Adrenal gland (tissue), 12 donors: Measurements from ENCODE around the gene SMIM1. TPM values are rescaled to one million over a fixed set of nuclear protein-coding genes. Genes with fewer than 3 reads are reported as not detected.

Experiments
- DNase-seq, 7 donors: peaks; one replicate each; pipeline ENCODE4 v3.0.0-alpha.2; 2019 to 2020
- H3K27ac ChIP-seq, 5 donors: fragments of 200-600 bp; sonication (generic) in 4 of 5; 1 replicate in 3 of 5; 2 replicates in 2 of 5; pipeline versions ENCODE4 v1.5.1 to v1.8.0; 2016 to 2020; ENCODE audit warnings: mild to moderate bottlenecking in 1 of 5
- H3K27me3 ChIP-seq: fragments of 200-600 bp; 2 replicates; pipeline ENCODE4 v1.8.0; 2021
- H3K36me3 ChIP-seq, 2 donors: fragments of 200-600 bp; replicated peaks in 1 of 2; 1 replicate in 1 of 2; 2 replicates in 1 of 2; pipeline versions ENCODE4 v1.5.1 to v1.8.0; 2018 to 2022
- H3K4me1 ChIP-seq, 2 donors: fragments of 200-600 bp; replicated peaks in 1 of 2; 1 replicate in 1 of 2; 2 replicates in 1 of 2; pipeline versions ENCODE4 v1.5.1 to v1.8.0; 2018 to 2021
- H3K4me3 ChIP-seq, 4 donors: fragments of 200-600 bp; sonication (generic) in 3 of 4; one replicate each; pipeline ENCODE4 v1.5.1; 2016 to 2018
- H3K9me3 ChIP-seq, 3 donors: fragments of 200-600 bp; sonication (generic) in 1 of 3; replicated peaks in 1 of 3; 1 replicate in 2 of 3; 2 replicates in 1 of 3; pipeline versions ENCODE4 v1.5.1 to v1.8.0; 2016 to 2021
- CTCF ChIP-seq, 6 experiments: fragments of 450-650 bp in 4 of 6; fragments of 200-600 bp in 2 of 6; sonication (generic) in 1 of 6; IDR thresholded peaks; 1 replicate in 5 of 6; 2 replicates in 1 of 6; pipeline versions ENCODE4 v1.5.1 to v1.8.0; 2016 to 2021; ENCODE audit warnings: antibody characterized with exemption in 6 of 6, mild to moderate bottlenecking in 2 of 6, moderate library complexity in 1 of 6
- POLR2A ChIP-seq, 2 donors: fragments of 450-650 bp; IDR thresholded peaks; one replicate each; pipeline ENCODE4 v1.6.1; 2017; ENCODE audit warnings: antibody characterized with exemption in 2 of 2, mild to moderate bottlenecking in 2 of 2, moderate library complexity in 1 of 2
- WGBS, 4 donors: extraction: QIAGEN DNeasy Blood & Tissue Kit in 2 of 4; methylation state at CpG; one replicate each; pipeline versions ENCODE4 v1.1.5 to v1.1.7; 2013 to 2017; 5-methylcytosine and 5-hydroxymethylcytosine counted together
- intact Hi-C, 2 donors: fragments of 100-400 bp; cut with DNase I; formaldehyde crosslinking; loops; one replicate each; pipeline versions ENCODE4 v1.14.1 to v1.15.0; 2022 to 2023
- polyA plus RNA-seq, 3 donors: library from polyadenylated mRNA; stranded (reverse); fragments of 200-250 nt in 2 of 3; fragments of 350-450 nt in 1 of 3; fragmentation: Illumina TruSeq in 1 of 3; extraction: RNeasy Lipid Tissue Mini Kit (QIAGEN cat#74804) in 1 of 3; gene quantifications; one replicate each; pipeline ENCODE4 v1.2.3, GENCODE V29; 2013 to 2014
- total RNA-seq, 9 donors: library from RNA; depleted of rRNA in 4 of 9; stranded (reverse); fragments of >200 nt in 4 of 9; fragments of 120-200 nt in 1 of 9; fragmentation: NEBNext Ultra II Directional in 1 of 9; extraction: Animal tissue kit (Norgen Biotek cat#: 25700) in 1 of 9; gene quantifications; one replicate each; pipeline versions ENCODE4 v1.1.0 to v1.2.4, GENCODE V29; 2013 to 2023
- donor health status: healthy with polysubstance abuse.
- donor health status: Bipolar disorder and iron deficiency.
- donor health status: DM: yes; HTN: yes; CAD: no.
- donor health status: DM: no; HTN: no; CAD: no.
- donor health status: DM: no; HTN: no; CAD: no.
- donor health status: DM: yes; HTN: yes; CAD: no.

The SMIM1 gene
- total and polyA plus RNA-seq, 12 donors: 0.35 to 22.0 (median 7.0) TPM; not detected in 2

GRCh38 chr1:3725366-3725765, 47.2 kb upstream of the SMIM1 start:
- TF ChIP-seq CTCF (IDR thresholded peaks at IDR 0.05): no peak
- no peak for TF ChIP-seq POLR2A (IDR thresholded peaks at IDR 0.05)
- DNase-seq: no peak
- Histone ChIP-seq H3K36me3 (no peaks in the 10 kb centered on the region), H3K27ac (no peak overlapping the region), H3K4me1 (no peaks in the 10 kb centered on the region), H3K9me3 (no peaks in the 10 kb centered on the region), H3K27me3 (no peaks in the 10 kb centered on the region), H3K4me3 (no peak overlapping the region)
- intact Hi-C loops: loop anchor here in 1 of 2 donors (10.0 kb wide), 1 partner anchor 231 kb away; no protein-coding TSS in a partner anchor
- WGBS, 4 donors: 88 to 95% (median 93%) methylated on average over 2 of the region's 2 CpGs

GRCh38 chr1:3727042-3727824, 45.3 kb upstream of the SMIM1 start:
- H3K36me3 ChIP-seq: no peaks in the 10 kb centered on the region
- H3K9me3 ChIP-seq: no peaks in the 10 kb centered on the region
- no peak overlapping the region for H3K27ac ChIP-seq
- no peaks in the 10 kb centered on the region for H3K4me1 ChIP-seq
- DNase-seq: peak in 2 of 7 donors; percentile 35 to 45
- intact Hi-C loops: loop anchor here in 1 of 2 donors (10.0 kb wide), 1 partner anchor 232 kb away; no protein-coding TSS in a partner anchor
- 55 to 69% (median 59%) methylated on average over 20 to 37 of the region's 37 CpGs for WGBS, 4 donors
- TF ChIP-seq CTCF (IDR thresholded peaks at IDR 0.05) (peak; percentile 13 to 40 (median 23)), POLR2A (IDR thresholded peaks at IDR 0.05) (no peak)
- H3K27me3 ChIP-seq: no peaks in the 10 kb centered on the region
- no peak overlapping the region for H3K4me3 ChIP-seq

GRCh38 chr1:3727825-3728776, 44.4 kb upstream of the SMIM1 start:
- DNase-seq: no peak
- TF ChIP-seq POLR2A (IDR thresholded peaks at IDR 0.05) (no peak), CTCF (IDR thresholded peaks at IDR 0.05) (no peak)
- H3K27me3 ChIP-seq: no peaks in the 10 kb centered on the region
- H3K4me1 ChIP-seq: no peaks in the 10 kb centered on the region
- no peaks in the 10 kb centered on the region for H3K9me3 ChIP-seq
- no peak overlapping the region for H3K27ac ChIP-seq
- intact Hi-C loops: loop anchor here in 1 of 2 donors (10.0 kb wide), 1 partner anchor 233 kb away; no protein-coding TSS in a partner anchor
- WGBS, 4 donors: 84 to 90% (median 88%) methylated on average over 11 to 31 of the region's 31 CpGs
- no peak overlapping the region for H3K4me3 ChIP-seq
- H3K36me3 ChIP-seq: no peaks in the 10 kb centered on the region
